NCI-H1048 (cell line): ENCODE results near the gene SPACA4.
"Not testable (repeated sequence)": the region's sequence is repeated elsewhere in the genome, so short reads cannot be mapped to it uniquely, and the experiment has no call there.

Experiments used
- DNase-seq: peaks from one replicate; lab custom pipeline; 2025; lab: John Stamatoyannopoulos, UW

The SPACA4 gene

DNA sequence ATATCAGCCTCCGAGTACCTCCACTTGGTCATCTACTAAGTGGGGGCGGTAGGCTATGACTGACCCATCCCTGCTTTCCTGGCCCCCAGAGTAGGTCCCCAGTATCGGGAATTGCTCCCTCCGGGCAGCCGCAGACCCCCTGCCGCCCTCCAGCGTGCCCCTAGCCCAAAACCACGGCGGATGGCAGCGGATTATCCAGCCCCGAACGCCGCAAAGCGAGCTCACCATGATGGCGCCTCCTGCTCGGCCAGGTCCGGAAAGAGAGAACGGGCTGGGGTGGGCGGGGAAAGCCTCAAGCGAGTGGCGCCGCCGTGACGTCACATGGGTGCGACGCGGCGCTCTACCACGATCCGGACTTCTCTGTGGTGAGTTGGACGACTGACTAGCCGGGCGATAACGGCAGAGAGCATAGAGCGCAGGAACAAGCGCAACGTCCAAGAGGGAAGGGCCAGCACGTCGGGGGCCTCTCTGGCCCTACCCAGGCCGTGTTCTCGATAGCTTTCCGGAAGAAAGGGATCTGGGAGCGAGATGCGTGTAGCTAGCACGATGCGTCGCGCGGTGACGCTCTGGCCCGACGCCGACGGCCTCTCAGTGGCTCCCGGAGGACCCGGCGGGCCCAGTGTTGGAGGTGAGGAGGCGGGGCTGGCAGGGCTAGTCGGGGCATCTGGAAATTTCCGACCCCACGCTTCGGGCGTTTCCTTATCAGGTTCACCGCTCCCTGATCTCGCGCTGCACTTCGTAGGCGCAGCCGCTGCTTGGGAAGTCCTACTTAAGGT lies 12.6 kb downstream of the SPACA4 start, which contains the start of the genes RPL18 and SPHK2:
RPL18 (minus strand) TSS at position 263 of the 776 bp plus-strand sequence; CDS start at position 228, 35 bp downstream.
SPHK2 (plus strand) TSS at position 591 of the 776 bp plus-strand sequence. CDS start 1,009 bp downstream, outside the sequence.
- DNase-seq, result peak; percentile 94

DNA sequence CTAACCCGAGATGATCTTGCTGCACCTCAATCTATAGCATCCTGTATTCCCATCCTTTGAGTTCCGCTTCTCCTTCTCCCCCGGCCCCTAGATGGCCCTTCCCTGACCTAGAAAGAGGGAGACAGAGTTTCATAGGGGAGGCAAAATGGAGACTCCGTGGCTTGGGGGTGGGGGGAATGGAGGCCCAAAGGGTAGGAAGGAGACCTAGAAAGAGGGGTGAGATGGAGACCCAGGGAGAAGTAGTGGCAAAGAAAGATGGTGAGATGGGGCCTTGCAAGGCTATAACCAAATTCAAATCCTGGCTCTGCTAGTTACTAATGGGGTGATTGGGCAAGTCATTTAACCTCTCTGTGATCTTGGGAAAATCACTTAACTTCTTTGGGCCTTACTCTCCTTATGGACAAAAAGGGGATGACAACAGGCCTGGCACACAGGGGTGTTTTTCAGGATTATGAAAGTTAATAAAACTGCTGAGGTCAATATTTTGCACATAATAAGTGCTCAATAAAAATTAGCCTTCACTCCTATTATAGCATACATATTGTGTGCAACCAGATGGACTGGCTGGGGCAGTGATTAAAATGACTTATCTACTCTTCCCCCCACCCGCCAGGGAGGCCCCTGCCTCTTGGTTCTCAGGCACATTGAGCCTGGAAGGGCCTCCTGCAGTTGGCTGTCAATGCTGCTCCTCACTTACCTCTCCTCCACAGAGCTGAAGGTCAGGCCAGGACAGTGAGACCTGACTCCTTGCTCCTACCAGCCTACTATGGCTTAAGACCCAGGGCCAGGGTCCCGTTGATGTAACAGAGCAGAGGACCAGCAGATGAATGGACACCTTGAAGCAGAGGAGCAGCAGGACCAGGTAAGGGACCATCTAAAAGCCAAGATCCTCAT lies 13.4 kb downstream of the SPACA4 start:
- DNase-seq, result no peak

DNA sequence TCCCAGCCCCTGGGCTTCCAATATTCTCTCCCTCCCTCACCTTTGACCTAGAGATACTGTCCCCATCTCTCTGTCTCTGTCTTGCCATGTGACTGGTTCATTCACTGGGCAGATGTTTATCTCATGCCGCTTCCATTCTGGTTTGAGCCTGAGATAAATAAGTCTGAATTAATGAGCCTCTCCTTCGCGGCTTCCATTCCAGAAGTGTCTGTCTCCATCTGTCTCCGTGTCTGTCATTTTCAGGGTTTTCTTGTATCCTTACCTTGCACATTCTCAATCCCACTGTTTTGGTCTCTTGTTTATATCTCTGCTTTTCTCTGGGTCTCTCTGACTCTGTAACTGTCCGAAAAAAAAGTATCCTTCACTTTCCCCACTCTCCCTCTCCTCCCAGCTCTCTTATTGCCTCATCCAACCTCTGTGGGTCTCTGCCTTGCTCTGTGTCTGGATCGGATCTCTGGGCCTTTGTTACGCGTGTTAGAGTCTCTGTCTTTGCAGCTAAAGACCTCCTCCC lies 17.1 kb downstream of the SPACA4 start:
- DNase-seq, result no peak

DNA sequence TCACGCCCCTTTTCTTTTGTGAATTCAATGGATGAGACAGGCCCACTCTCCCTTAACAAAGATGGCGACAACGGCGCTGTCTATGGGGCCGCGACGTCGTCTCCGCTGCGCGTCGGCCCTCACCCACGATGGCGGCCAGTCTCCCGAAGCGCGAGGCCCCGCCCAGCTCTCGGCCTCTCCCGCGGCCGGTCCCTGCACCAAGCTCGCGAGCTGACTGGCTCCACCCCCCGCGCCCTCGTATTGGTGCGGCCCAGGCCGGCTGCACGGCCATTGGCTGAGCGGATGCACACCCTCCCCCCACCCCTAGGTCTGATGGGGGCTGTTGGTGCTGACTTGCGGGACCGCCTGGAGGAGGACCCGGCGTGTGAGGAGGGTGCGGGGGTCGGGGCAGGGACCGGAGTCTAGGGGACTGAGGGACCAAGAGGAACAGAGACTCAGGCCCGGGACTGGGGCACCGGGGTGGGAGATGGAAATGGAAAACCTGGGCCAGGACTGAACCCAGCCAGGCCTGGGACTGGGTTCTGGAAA lies 17.6 kb downstream of the SPACA4 start:
- peak; percentile 96 for DNase-seq

DNA sequence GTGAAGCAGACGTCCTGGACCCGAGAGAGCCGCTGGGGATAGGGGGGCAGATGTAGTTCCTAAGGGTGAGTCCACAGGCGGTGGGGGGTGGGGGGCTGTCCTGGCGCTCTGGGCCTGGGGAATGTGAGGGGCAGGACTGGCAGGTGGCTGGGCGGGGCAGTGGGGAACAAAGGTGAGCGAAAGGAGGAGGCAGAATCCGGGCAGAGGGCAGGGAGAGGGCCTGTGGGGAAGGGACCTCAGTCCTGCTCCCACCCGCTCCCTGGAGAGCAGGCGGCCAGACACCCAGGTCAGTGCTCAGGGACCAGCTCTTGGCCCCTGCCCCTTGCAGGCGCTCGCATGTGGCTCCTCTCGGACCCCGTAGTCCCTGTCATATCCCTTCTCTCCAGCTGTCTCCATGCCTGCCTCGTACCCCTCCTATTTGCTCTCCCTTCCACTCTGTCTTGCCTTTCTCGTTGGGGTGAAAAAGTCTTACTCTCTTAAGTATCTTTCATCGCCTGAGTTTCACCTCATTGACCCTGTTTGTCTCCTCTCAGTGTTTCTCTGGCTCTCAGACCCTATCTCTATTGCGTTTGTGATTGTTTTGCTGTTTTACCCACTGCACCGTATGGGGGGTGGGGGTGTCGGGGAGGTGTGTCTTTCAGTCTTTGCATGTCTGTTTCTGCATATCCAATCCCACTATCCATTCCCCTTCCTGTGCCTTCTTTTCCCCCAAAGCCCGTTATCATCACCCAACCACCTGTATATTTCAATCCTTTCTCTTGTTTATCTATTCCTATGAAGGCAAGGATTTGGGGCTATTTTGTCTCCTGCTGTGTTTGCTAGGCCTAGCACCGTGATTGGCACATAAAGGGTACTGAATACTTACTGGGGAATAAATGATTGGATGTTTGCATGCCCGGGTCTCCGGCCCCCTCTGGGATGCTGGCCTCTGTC lies 18.5 kb downstream of the SPACA4 start:
- no peak for DNase-seq

DNA sequence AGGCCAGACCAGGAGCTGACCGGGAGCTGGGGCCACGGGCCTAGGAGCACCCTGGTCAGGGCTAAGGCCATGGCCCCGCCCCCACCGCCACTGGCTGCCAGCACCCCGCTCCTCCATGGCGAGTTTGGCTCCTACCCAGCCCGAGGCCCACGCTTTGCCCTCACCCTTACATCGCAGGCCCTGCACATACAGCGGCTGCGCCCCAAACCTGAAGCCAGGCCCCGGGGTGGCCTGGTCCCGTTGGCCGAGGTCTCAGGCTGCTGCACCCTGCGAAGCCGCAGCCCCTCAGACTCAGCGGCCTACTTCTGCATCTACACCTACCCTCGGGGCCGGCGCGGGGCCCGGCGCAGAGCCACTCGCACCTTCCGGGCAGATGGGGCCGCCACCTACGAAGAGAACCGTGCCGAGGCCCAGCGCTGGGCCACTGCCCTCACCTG lies 19.4 kb downstream of the SPACA4 start:
- no peak for DNase-seq

DNA sequence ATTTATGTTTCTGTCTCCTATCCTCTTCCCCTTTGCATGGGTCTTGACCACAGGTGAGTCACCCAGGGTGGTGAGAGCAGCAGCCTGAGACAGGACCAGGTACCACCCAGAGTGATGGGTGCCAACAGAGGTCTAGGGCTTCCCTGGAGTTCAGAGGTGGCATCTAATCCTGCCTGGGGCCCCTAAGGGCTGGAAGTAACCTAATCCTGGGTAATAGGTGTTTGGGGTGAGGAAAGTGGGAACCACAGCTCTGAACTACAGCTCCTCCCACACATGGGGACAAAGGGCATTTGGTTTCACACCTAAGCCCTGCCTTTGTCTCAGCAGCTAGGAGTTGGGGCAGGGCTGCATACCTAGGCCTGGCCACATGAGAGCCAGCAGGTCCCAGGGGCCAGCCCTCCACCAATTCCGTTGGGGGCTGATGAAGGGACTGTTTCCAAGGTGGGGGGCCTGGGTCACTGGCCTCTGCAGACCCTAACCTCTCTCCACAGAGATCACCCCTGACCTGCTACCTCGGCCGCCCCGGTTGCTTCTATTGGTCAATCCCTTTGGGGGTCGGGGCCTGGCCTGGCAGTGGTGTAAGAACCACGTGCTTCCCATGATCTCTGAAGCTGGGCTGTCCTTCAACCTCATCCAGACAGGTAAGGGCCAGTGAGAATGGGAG lies 20.8 kb downstream of the SPACA4 start:
- DNase-seq, result no peak

DNA sequence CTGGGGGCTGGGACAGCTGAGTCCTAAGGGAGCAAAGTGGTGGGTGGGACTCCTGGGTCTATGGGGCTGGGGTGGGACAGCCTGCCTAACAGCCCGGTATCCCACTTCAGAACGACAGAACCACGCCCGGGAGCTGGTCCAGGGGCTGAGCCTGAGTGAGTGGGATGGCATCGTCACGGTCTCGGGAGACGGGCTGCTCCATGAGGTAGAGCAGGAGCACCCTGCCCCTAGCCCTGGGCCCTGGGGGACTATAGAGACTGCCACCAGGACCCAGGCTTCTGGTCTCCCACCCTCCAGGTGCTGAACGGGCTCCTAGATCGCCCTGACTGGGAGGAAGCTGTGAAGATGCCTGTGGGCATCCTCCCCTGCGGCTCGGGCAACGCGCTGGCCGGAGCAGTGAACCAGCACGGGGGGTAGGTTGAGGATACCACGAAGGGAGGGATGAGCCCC lies 21.3 kb downstream of the SPACA4 start:
- no peak for DNase-seq

DNA sequence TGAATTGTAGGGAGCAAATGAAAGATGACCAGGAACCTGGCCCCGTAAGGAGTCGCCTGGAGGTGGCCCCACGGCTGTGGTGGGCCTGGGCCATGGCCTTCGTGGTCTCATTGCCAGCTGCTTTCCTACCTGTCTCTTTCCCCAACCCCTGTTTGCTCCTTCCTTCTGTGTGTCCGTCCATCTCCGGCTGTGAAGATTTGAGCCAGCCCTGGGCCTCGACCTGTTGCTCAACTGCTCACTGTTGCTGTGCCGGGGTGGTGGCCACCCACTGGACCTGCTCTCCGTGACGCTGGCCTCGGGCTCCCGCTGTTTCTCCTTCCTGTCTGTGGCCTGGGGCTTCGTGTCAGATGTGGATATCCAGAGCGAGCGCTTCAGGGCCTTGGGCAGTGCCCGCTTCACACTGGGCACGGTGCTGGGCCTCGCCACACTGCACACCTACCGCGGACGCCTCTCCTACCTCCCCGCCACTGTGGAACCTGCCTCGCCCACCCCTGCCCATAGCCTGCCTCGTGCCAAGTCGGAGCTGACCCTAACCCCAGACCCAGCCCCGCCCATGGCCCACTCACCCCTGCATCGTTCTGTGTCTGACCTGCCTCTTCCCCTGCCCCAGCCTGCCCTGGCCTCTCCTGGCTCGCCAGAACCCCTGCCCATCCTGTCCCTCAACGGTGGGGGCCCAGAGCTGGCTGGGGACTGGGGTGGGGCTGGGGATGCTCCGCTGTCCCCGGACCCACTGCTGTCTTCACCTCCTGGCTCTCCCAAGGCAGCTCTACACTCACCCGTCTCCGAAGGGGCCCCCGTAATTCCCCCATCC lies 22.1 kb downstream of the SPACA4 start:
- DNase-seq, result no peak

DNA sequence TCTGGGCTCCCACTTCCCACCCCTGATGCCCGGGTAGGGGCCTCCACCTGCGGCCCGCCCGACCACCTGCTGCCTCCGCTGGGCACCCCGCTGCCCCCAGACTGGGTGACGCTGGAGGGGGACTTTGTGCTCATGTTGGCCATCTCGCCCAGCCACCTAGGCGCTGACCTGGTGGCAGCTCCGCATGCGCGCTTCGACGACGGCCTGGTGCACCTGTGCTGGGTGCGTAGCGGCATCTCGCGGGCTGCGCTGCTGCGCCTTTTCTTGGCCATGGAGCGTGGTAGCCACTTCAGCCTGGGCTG lies 22.7 kb downstream of the SPACA4 start:
- DNase-seq, result no peak

DNA sequence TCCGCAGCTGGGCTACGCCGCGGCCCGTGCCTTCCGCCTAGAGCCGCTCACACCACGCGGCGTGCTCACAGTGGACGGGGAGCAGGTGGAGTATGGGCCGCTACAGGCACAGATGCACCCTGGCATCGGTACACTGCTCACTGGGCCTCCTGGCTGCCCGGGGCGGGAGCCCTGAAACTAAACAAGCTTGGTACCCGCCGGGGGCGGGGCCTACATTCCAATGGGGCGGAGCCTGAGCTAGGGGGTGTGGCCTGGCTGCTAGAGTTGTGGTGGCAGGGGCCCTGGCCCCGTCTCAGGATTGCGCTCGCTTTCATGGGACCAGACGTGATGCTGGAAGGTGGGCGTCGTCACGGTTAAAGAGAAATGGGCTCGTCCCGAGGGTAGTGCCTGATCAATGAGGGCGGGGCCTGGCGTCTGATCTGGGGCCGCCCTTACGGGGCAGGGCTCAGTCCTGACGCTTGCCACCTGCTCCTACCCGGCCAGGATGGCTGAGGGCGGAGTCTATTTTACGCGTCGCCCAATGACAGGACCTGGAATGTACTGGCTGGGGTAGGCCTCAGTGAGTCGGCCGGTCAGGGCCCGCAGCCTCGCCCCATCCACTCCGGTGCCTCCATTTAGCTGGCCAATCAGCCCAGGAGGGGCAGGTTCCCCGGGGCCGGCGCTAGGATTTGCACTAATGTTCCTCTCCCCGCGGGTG lies 23.2 kb downstream of the SPACA4 start:
- no peak for DNase-seq

DNA sequence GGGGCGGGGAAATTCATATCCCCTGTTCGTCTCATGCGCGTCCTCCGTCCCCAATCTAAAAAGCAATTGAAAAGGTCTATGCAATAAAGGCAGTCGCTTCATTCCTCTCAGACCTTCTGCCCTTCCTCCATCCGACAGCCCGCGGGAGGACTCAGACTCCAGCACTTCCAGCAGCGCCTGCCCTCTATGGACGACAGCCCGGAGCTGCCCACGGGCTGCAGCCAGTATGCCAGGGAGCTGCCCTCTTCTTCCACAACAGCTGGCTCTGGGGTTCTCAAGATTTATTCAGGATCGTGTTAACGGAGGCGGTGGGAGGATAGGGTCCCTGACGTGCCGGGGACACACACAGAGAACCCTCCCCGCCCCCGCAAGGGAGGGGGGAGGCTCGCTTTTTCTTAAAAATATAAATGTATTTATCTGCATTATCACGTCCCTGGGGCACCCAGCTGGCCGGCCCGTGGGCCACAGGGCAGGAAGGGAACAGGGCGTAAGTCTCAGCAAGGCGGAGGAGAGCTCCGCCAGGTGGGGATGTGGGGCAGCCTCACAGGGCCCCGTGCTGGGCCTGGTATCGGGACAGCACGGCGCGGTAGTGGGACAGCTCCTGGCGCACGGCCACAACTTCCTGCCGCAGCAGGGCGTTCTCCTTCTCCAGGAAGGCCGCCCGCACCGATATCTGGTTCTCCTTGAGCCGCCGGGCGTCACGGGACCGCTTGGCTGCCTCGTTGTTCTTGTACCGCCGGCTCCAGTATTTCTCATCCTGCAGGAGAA lies 23.9 kb downstream of the SPACA4 start:
- DNase-seq, result no peak

DNA sequence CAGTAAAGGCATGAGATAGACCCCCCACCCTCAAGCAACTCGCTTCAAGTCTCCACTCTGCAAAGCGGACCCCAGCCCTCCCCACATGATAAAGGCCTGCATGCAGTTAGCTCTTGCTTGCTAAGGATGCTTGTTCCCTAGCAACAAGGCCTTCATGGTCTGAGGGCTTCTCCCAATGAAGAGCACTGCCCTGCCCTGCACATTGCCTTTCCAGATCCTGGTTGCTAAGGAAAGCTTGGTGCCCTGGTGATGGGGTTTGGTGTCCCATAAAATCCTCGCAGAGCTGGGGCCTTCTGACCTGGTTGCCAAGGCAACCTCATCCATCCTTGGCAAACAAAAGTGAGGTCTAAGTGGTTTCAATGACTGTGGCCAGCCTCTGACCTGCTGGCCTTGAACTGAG lies 24.7 kb downstream of the SPACA4 start:
- DNase-seq, result no peak

DNA sequence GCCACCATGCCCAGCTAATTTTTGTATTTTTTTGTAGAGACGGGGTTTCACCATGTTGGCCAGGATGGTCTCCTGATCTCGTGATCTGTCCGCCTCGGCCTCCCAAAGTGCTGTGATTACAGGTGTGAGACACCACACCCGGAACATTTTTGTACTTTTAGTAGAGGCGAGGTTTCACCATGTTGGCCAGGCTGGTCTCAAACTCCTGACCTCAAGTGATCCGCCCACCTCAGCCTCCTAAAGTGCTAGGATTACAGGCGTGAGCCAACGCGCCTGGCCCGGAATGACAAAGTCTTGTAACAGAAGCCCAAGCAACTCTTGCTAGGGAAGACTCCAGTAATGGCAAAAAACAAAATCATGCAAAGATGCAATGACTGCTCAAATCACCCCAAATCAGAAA lies 25.7 kb downstream of the SPACA4 start:
- DNase-seq, result not testable (repeated sequence)

DNA sequence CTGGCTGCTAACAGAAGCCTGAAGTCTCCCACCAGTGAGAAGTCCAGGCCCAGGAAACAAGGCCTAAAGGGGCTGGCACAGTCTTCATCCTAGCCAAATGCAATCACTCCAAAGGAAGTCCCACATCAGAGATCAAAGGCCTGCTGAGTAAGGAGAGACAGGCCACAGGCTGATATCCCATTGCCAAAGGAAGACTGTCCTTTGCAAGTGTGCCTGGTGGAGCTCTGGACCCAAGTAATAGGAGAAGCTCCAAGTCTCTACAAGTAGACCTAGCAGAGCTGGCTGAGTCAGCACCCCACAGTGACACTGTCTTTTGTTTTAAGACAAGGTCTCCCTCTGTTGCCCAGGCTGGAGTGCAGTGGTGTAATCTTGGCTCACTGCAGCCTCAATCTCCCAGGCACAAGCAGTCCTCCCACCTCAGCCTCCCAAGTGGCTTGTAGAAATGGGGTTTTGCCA lies 26.2 kb downstream of the SPACA4 start:
- no peak for DNase-seq

DNA sequence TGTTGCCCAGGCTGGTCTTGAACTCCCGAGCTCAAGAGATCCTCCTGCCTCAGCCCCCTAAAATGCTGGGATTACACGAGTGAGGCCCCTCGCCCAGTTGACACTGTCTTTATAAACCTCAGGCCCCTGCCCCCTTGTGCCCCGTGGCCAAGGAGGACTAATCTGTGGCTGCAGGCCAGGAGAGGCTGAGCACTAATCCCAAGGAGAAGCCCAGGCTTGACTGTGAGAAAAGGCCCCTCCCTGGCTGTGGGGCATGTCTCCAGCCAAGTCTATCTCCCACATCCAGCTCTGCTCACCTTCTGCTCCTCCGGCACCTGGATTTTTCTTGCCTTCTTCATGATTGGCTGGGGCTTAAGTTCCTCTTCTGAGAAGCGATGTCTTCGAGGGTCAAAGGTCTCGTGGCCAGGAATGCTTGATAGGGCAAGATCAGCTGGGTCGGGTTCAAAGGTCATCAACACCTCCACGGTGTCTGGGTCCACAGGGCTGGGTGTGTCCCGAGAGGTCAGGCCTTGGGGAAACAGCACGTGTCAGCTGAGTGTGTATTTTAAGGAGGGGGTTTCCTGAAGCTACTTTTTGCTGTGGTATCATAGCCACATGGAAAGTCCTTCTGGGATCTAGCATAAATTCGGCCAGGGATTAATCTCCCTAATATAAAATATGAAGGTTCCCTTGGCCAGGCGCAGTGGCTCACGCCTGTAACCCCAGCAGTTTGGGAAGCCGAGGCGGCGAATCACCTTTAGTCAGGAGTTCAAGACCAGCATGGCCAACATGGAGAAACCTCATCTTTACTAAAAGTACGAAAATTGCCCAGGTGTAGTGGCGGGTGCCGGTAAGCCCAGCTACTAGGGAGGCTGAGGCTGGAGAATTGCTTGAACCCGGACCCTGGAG lies 26.9 kb downstream of the SPACA4 start:
- no peak for DNase-seq

DNA sequence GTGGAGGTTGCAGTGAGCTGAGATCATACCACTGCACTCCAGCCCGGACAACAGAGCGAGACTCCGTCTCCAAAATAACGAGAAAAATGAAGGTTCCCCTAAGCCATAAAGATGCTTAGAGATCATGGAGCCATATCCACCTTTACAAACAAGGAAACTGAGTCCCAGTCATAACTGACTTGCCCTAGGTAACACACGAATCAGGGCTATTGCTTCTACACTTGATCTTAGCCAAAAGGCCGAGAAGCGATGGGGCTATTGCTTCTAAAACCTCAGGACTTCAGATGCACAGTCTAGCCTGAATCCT lies 27.4 kb downstream of the SPACA4 start:
- no peak for DNase-seq
